ENCODE measurements around the gene SMYD1. TPM values are rescaled to one million over a fixed set of nuclear protein-coding genes. Genes with fewer than 3 reads are reported as not detected.

The SMYD1 gene
- polyA plus RNA-seq, 1 donor from 2014 or later, result not detected

GRCh38 chr2:88139804-88140203 is 72.2 kb downstream of the SMYD1 start:
- no peak for TF ChIP-seq CTCF (IDR thresholded peaks at IDR 0.05; ENCODE audit: poor library complexity, severe bottlenecking)
- no peak for TF ChIP-seq EP300 (conservative IDR thresholded peaks at IDR 0.05; ENCODE audit: poor library complexity, severe bottlenecking)
- no peak for TF ChIP-seq RAD21 (conservative IDR thresholded peaks at IDR 0.05)
- TF ChIP-seq, protein P1, sequence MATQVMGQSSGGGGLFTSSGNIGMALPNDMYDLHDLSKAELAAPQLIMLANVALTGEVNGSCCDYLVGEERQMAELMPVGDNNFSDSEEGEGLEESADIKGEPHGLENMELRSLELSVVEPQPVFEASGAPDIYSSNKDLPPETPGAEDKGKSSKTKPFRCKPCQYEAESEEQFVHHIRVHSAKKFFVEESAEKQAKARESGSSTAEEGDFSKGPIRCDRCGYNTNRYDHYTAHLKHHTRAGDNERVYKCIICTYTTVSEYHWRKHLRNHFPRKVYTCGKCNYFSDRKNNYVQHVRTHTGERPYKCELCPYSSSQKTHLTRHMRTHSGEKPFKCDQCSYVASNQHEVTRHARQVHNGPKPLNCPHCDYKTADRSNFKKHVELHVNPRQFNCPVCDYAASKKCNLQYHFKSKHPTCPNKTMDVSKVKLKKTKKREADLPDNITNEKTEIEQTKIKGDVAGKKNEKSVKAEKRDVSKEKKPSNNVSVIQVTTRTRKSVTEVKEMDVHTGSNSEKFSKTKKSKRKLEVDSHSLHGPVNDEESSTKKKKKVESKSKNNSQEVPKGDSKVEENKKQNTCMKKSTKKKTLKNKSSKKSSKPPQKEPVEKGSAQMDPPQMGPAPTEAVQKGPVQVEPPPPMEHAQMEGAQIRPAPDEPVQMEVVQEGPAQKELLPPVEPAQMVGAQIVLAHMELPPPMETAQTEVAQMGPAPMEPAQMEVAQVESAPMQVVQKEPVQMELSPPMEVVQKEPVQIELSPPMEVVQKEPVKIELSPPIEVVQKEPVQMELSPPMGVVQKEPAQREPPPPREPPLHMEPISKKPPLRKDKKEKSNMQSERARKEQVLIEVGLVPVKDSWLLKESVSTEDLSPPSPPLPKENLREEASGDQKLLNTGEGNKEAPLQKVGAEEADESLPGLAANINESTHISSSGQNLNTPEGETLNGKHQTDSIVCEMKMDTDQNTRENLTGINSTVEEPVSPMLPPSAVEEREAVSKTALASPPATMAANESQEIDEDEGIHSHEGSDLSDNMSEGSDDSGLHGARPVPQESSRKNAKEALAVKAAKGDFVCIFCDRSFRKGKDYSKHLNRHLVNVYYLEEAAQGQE (IDR thresholded peaks at IDR 0.05; ENCODE audit: borderline replicate concordance), result no peak
- no peak for TF ChIP-seq MXI1 (conservative IDR thresholded peaks at IDR 0.05; ENCODE audit: poor library complexity, severe bottlenecking)
- TF ChIP-seq EZH2 (IDR thresholded peaks at IDR 0.05; ENCODE audit: borderline replicate concordance, insufficient read depth, low read length, poor library complexity, severe bottlenecking), result no peak
- TF ChIP-seq SMC3 (conservative IDR thresholded peaks at IDR 0.05; ENCODE audit: poor library complexity), result no peak
- TF ChIP-seq POLR2AphosphoS5 (IDR thresholded peaks at IDR 0.05), result no peak
- no peak for TF ChIP-seq TAF1 (IDR thresholded peaks at IDR 0.05; ENCODE audit: low read depth)
- H3K79me2 ChIP-seq (replicated peaks; ENCODE audit: insufficient read depth, low read length), result no peaks in the 10 kb centered on the region
- H4K20me1 ChIP-seq (ENCODE audit: insufficient read depth), result no peaks in the 10 kb centered on the region
- H3K36me3 ChIP-seq (ENCODE audit: insufficient read depth, low read length), result no peaks in the 10 kb centered on the region
- no peak overlapping the region for H3K4me3 ChIP-seq (ENCODE audit: low read length)
- H3K9ac ChIP-seq (ENCODE audit: low read length), result no peak overlapping the region
- H3K9me3 ChIP-seq (ENCODE audit: low read length), result no peaks in the 10 kb centered on the region
- H3K9me2 ChIP-seq (ENCODE audit: insufficient read depth, low read length), result no peaks in the 10 kb centered on the region
- H3K4me2 ChIP-seq (ENCODE audit: low read length), result no peak overlapping the region
- H3K27me3 ChIP-seq (ENCODE audit: insufficient read depth, low read depth, low read length), result no peaks in the 10 kb centered on the region
- no peak overlapping the region for H2AFZ ChIP-seq (ENCODE audit: low read depth, low read length)
- H3K27ac ChIP-seq (ENCODE audit: low read length), result no peak overlapping the region
- no peaks in the 10 kb centered on the region for H3F3A ChIP-seq (ENCODE audit: insufficient read depth, low read length, poor library complexity, severe bottlenecking)

DNA sequence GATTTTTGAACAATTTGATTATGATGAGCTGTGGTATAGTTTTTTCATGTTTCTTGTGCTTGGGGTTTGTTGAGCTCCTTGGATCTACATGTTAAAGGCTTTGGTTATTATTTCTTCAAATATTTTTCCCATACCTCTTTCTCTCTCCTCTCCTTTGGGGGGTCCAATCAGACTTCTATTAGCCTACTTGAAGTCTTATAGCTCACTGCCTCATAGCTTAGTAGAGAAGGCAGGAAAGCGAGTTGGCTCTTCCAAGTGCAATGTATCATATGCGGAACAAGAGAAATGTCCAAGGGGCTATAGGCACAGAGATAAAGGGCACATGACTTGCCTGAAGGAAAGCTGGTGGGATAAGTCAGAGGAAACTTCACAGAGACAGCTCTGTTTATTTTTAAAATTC is 74.3 kb downstream of the SMYD1 start:
- Histone ChIP-seq H3K4me2 (ENCODE audit: low read length) (no peak overlapping the region), H3K79me2 (replicated peaks; ENCODE audit: insufficient read depth, low read length) (no peaks in the 10 kb centered on the region), H3K36me3 (ENCODE audit: insufficient read depth, low read length) (no peaks in the 10 kb centered on the region), H3K27me3 (ENCODE audit: insufficient read depth, low read depth, low read length) (no peaks in the 10 kb centered on the region), H3K9me3 (ENCODE audit: low read length) (no peaks in the 10 kb centered on the region), H3K9me2 (ENCODE audit: insufficient read depth, low read length) (no peaks in the 10 kb centered on the region), H3F3A (ENCODE audit: insufficient read depth, low read length, poor library complexity, severe bottlenecking) (no peaks in the 10 kb centered on the region), H3K27ac (ENCODE audit: low read length) (no peak overlapping the region), H4K20me1 (ENCODE audit: insufficient read depth) (no peaks in the 10 kb centered on the region), H3K9ac (ENCODE audit: low read length) (no peak overlapping the region), H3K4me3 (ENCODE audit: low read length) (no peak overlapping the region), H2AFZ (ENCODE audit: low read depth, low read length) (no peak overlapping the region)
- no peak for TF ChIP-seq RAD21 (conservative IDR thresholded peaks at IDR 0.05)
- TF ChIP-seq EZH2 (IDR thresholded peaks at IDR 0.05; ENCODE audit: borderline replicate concordance, insufficient read depth, low read length, poor library complexity, severe bottlenecking), result no peak
- TF ChIP-seq, protein P1 (IDR thresholded peaks at IDR 0.05; ENCODE audit: borderline replicate concordance), result no peak
- TF ChIP-seq CTCF (IDR thresholded peaks at IDR 0.05; ENCODE audit: poor library complexity, severe bottlenecking), result no peak
- no peak for TF ChIP-seq SMC3 (conservative IDR thresholded peaks at IDR 0.05; ENCODE audit: poor library complexity)
- no peak for TF ChIP-seq EP300 (conservative IDR thresholded peaks at IDR 0.05; ENCODE audit: poor library complexity, severe bottlenecking)

All from neural cell (in vitro differentiated cells).